HG02763 (cell line): Measurements from ENCODE around the gene GARNL3.

Experiments
- ATAC-seq: cut with Tn5 transposase; IDR thresholded peaks from one replicate; pipeline ENCODE4 v1.9.1; 2021; ENCODE audit warnings: mild to moderate bottlenecking, moderate library complexity; ENCODE audit not compliant: unreplicated experiment

GARNL3 gene

GRCh38 chr9:127423476-127423933 lies 158.9 kb downstream of the GARNL3 start:
- ATAC-seq = no peak

- peak; percentile 88 for ATAC-seq
These were observed 159.5 kb downstream of the GARNL3 start, which contains the start of gene ZNF79 for GRCh38 chr9:127423934-127424675. Gene ZNF79 (plus strand): TSS chr9:127424382. CDS start chr9:127424788, 406 bp downstream.

GRCh38 chr9:127424676-127424999 lies 160.1 kb downstream of the GARNL3 start:
- ATAC-seq = no peak

- no peak for ATAC-seq
These were observed 162.2 kb downstream of the GARNL3 start for GRCh38 chr9:127426756-127427155.

GRCh38 chr9:127428348-127428747 lies 163.8 kb downstream of the GARNL3 start:
- no peak for ATAC-seq

GRCh38 chr9:127430415-127430814 lies 165.8 kb downstream of the GARNL3 start:
- no peak for ATAC-seq

GRCh38 chr9:127437497-127438264 lies 173.1 kb downstream of the GARNL3 start:
- ATAC-seq = no peak

- no peak for ATAC-seq
These were observed 173.8 kb downstream of the GARNL3 start for GRCh38 chr9:127438394-127438793.
